ENCODE results near the gene TMEM132C.

TMEM132C gene

GRCh38 chr12:128353301-128353700, 86.3 kb downstream of the TMEM132C start:
- DNase-seq, result no peak

DNA sequence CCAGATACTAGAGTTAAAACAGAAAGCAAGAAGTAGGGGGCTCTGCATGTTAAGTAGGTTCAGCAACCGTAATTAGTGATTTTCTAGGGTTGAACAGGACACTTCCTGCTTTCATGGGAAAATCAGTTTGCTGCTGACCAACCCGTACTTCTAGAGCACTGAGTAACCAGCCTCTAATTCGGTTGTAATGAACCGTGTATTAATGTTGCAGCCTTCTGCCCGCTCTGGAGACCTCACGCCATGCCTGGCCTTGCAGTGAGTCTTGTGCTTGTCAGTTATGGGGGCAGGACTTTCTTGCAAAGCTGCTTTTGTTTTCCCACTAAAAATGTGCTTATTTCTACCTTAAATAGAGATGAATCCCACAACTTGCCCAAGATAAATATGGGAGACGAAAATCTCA, 89.6 kb downstream of the TMEM132C start:
- DNase-seq, result no peak

- DNase-seq, result no peak
Observed at GRCh38 chr12:128361400-128361995, 94.5 kb downstream of the TMEM132C start.

DNA sequence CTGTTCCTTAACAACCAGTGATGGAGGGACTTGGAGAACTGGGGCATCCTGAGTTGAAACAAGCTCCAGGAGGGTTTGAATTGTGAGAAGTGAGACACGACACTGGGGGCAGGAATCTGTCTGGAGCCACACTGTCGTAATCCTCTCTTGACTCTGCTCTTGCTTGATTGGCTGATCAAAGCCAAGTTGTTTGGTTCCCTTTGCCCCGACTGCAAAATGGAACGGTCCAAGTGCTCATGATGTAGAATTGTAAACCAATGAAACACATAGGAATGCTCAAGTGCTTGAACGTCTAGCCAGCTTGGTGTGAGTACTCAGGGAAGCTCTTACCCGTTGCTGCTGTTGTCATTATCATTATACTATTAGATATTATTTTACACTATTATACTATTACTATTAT, 98.1 kb downstream of the TMEM132C start:
- no peak for DNase-seq

DNA sequence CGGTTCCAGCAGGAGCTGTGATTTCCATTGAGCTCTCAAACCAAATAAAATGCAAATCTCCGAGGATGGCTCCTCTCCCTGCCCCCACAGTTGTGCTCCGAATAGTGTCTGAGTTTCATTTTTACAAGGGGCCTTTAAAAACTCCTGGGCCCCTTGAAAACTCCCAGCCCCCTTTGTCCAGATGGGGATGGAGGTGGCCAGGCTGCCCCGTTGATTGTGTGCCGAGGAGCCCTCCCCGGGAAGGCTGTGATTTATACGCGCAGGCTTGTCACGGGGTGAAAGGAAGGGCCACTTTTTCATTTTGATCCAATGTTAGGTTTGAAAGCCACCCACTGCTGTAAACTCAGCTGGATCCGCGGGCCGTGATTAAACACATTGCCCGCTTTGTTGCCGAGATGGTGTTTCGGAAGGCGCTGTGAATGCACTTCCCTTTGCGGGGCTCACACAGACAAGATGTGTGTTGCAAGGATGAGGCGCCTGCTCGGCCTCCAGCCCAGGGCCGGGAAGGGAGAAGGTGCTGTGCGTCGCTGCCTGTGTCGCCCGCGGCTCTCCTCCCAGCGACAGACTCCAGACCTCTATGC, 98.8 kb downstream of the TMEM132C start:
- no peak for DNase-seq

DNA sequence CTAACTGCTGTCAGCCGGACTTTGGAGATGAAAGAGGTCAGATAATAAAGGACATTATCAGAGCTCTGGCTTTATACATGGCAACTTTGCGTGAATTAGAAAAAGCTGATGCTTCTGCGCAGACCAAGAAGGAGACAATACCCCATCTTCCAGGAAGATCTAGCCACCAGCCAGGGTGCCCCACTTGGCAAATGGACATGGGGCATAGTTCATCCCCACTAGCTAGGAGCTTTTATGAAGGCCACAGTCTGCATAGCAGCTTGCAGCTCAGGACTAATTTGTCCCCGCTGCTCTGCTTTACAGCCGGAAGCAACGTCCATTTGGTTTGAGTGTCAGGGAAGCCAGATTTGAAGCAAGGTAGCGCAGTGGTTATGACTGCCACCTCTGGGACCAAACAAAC, 101.0 kb downstream of the TMEM132C start:
- no peak for DNase-seq

GRCh38 chr12:128381541-128381940, 114.6 kb downstream of the TMEM132C start:
- no peak for DNase-seq

DNA sequence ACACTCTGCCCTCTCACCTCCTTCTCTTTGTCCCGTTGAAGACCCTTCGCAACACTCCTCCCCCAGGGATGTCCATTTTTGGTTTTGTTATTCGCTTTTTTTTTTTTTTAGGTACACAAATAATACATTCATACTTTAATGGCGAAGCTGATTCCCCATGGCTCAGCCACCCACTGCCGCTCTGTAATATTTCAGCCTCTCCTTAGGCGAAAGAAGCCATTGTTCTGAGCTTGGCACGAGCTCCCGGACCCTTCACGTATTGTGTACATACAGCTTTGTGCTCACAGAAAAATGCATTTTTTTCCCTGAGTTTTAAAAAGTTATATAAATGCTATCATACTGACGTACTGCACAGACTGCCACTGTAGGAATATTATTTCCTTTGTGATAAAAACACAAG, 115.0 kb downstream of the TMEM132C start:
- no peak for DNase-seq

DNA sequence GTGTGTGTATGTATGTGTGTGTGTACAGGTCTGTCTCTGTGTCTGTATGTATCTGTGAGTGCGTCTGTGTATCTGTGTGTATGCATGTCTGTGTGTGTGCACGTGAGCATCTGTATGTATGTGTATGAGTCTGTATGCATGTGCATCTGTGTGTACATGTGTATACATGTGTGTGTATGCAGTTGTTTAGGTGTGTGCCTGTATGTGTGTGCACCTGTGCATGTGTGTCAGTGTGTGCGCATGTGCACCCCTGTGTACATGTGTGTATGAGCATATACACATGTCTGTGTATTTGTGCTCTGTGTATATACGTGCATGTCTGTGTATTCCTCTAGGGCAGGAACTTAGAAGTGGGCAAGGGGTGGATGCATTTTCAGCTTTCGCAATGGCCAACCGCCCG, 116.0 kb downstream of the TMEM132C start:
- no peak for DNase-seq

- DNase-seq, result no peak
Observed at GRCh38 chr12:128383357-128383937, 116.5 kb downstream of the TMEM132C start.

DNA sequence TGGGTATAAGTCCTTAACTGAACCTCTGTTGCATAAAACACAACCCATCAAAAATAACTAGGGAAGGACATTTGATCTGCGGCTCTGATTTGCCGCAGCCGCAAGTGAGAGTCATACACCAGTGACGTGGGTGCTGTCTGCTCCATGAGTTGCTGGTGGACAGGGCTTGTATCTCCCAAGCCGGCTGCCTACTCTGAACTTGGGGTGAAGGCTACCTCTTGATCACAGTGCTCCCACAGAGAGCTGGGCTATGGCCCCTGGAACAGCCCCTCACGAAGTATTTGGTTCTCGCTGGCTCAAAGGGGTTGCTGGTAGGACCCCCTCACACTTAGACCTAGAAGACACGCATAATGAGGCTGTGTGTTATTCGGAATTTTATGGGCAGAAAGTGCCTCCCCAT, 118.8 kb downstream of the TMEM132C start:
- no peak for DNase-seq

- peak; percentile 29 for DNase-seq
Observed at GRCh38 chr12:128387811-128388422, 120.9 kb downstream of the TMEM132C start.

DNA sequence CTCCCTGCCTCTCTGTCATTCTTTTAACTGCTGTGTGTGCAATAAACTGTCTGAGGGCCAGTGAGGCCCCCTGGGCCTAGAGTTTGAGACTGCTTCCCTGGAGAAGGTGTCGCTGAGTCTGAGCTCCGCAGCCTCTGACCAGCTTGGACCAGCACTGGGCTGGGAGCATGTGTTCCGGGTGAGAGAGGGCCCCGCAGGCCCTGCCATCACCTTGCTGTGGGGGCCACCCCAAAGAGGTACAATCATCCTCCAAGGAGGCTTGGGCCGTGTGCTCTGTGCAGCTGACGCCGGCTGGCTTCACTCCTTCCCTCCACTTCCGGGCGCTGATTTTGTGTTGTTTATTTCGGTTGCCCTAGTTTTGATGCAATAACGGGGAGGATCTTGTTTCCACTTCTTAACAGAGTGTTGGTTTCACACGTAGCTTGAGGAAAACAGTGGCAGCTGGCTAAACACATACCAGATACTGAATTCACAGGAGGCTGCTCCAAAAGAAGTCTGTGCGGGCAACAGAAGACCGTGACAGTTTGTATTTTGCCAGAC, 121.6 kb downstream of the TMEM132C start:
- DNase-seq, result no peak

DNA sequence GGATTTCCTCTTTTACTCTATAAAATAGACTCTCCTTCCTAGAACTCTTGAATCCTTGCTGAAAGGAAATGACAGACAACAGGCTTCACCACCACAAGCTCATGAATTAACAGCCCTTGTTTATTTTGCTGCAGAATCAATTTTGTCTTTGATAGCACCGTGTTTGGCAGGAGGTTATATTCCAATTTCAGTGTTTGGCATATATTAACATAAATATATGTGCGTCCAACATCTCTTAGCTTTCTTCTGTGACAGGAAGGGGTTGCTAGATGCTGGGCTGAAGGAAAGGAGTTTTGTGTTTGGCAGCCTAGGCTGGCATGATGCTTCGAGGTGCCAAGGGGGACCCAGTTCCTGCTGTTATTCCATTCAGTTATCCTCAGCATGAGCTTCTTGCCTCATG, 126.4 kb downstream of the TMEM132C start:
- DNase-seq, result no peak

- DNase-seq, result no peak
Observed at GRCh38 chr12:128394137-128394536, 127.2 kb downstream of the TMEM132C start.

GRCh38 chr12:128399253-128399652, 132.3 kb downstream of the TMEM132C start:
- no peak for DNase-seq

DNA sequence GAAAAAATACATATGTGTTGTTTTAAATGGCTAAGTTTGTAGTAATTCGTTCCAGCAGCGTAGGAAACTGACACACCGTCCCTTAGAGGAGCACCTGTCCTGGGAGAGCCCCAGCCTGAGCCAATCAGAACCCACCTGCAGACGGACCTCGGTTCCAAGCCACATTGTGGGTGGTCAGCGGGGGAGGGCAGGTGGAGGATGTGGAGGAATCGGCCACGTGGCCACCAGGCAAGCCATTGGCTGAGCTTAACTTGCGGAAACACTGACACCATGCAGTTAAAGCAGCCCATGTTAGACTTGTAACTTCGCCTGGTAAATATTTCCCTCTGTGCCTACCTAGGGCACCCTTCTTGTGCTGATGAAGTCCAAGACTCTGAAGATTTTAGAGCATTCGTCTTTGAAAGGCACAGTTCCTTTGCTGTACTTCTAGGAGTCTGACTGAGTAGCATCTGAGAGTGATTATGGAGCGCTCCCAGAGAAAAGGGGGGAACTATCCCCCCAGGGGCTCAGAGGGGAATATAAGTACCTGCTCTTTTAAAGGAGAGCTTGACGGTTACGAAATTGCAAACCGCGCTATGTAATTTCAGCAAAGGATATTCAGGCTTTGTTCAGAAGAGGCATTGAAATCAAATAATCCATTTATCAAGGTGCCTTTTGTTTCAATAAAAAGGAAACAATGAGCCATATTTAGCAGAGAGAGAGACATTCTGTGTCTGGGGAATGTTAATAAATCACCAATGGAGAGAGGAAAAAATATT, 135.7 kb downstream of the TMEM132C start:
- DNase-seq, result no peak

GRCh38 chr12:128408669-128409068, 141.7 kb downstream of the TMEM132C start:
- DNase-seq, result no peak

GRCh38 chr12:128415036-128415560, 148.1 kb downstream of the TMEM132C start:
- no peak for DNase-seq

DNA sequence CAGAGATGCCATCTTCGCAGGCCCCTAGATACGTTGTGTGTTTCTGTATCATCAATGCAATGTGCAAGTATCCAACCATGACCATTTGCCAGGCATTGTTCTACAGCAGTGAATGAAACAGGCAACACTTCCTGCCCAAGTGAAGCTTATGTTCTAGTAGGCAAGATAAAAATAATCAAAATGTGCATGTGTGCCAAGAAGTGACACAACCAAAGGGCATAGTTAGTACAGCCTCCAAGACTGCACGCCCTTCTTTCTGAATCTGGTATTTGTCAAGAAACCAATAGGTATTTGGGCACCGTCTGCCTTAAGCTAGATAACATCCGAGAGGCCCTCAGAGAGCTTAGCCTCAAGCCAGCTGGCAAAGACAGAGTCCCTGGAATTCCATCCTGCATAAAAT, 152.0 kb downstream of the TMEM132C start:
- DNase-seq, result no peak

DNA sequence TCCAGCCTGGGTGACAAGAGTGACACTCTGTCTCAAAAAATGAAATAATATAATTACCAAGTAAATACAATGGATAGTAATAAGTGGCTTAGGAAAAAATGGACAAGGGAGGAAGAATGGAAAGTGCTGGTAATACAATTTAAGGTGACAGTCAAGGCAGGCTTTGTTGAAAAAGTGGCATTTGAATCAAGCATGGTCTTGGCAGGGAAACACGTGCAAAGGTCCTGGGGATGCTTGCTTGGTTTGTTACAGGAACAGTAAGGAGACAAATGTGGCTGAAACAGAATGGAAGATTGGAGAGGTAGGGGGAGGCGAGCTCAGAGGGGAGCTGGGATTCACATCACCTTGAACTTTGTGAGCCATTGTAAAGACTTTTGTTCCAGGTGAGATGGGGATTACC, 153.2 kb downstream of the TMEM132C start:
- DNase-seq, result no peak

- no peak for DNase-seq
Observed at GRCh38 chr12:128421375-128421774, 154.4 kb downstream of the TMEM132C start.

DNA sequence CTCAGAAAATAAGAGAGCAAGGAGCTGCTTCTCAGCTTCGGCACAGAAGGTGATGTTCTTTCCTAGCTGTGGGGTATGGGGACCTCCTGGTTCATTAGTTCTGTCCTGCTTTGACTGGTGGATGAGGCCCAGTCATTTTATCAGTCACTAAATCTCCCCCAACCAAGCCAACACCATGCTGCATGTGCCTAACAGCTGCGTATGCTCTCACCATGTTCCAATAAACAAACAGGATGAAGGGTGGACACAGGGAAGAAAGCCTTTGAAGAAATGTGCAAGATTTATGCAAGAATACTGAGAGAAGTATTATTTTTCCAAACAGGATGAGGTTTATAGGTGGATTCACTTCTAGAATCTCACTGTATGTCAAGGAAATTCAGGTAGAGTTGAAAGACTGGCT, 156.2 kb downstream of the TMEM132C start:
- DNase-seq, result no peak
